ENCODE measurements around the gene ARMC12. TPM values are rescaled to one million over a fixed set of nuclear protein-coding genes. Genes with fewer than 3 reads are reported as not detected.

ARMC12 gene
- total and polyA plus RNA-seq, 2 of the 13 experiments (the other 11 are each of a cell fraction or from before 2014, with no cell fraction given), result 1.3 TPM; not detected in 1

- intact Hi-C loops (cut with micrococcal nuclease; ENCODE audit: unreplicated experiment), result no loop called here
- TF ChIP-seq TEAD2 (CRISPR knock-in tag; IDR thresholded peaks at IDR 0.05) (no peak), ZBTB14 (CRISPR knock-in tag; IDR thresholded peaks at IDR 0.05) (no peak), ZNF543 (CRISPR knock-in tag; IDR thresholded peaks at IDR 0.05) (no peak), ZNF777 (CRISPR knock-in tag; IDR thresholded peaks at IDR 0.05) (no peak), ZNF713 (CRISPR knock-in tag; IDR thresholded peaks at IDR 0.05) (no peak), CTCF (CRISPR knock-in tag; IDR thresholded peaks at IDR 0.05) (no peak), GMEB1 (CRISPR knock-in tag; IDR thresholded peaks at IDR 0.05; ENCODE audit: borderline replicate concordance) (no peak), ELF1 (CRISPR knock-in tag; IDR thresholded peaks at IDR 0.05) (no peak), ZNF672 (CRISPR knock-in tag; IDR thresholded peaks at IDR 0.05) (no peak), ZNF7 (CRISPR knock-in tag; IDR thresholded peaks at IDR 0.05) (no peak), ZBTB39 (CRISPR knock-in tag; IDR thresholded peaks at IDR 0.05) (no peak), ZNF512B (CRISPR knock-in tag; IDR thresholded peaks at IDR 0.05; ENCODE audit: borderline replicate concordance) (no peak), FOXK2 (IDR thresholded peaks at IDR 0.05) (no peak)
- POLR2A ChIA-PET, result interaction anchor here (1.0 kb wide), 1 partner anchor 21 kb away, joined by 3 read pairs; no protein-coding TSS in a partner anchor
- H3K36me3 ChIP-seq (replicated peaks in 1 of 2; ENCODE audit: control insufficient read depth in 1 of 2, insufficient read depth in 2 of 2, low read length in 2 of 2), result no peaks in the 10 kb centered on the region
- no TSS peak for BruUV-seq (replicated peaks)
- CTCF ChIA-PET (ENCODE audit: low intra/inter-chr PET ratio, low total read pairs), result no interaction called here
- in situ Hi-C loops (cut with HindIII; ENCODE audit: extremely low pct_ligation_motif_present, low pct_unique_long_range_greater_than_20kb), result no loop called here
- no peak overlapping the region for H3K4me2 ChIP-seq (ENCODE audit: low read depth, low read length)
- no peak for DNase-seq (ENCODE audit: low spot score)
- H3K4me3 ChIP-seq (replicated peaks in 1 of 3; ENCODE audit: insufficient read depth in 1 of 3, low read depth in 2 of 3, low read length in 3 of 3), result no peak overlapping the region
- H3K4me1 ChIP-seq (ENCODE audit: insufficient read depth, low read length), result no peaks in the 10 kb centered on the region
- no peak overlapping the region for H2AFZ ChIP-seq (ENCODE audit: low read length)
- WGBS (ENCODE audit: low lambda C conversion rate), result 39% methylated on average over 3 of the region's 3 CpGs
- no peaks in the 10 kb centered on the region for H3K27me3 ChIP-seq (ENCODE audit: control insufficient read depth in 1 of 2, insufficient read depth in 2 of 2, low read length in 2 of 2)
- no peak for FAIRE-seq
- H3K27ac ChIP-seq (ENCODE audit: extremely low read length, insufficient read depth, low read length), result no peak overlapping the region
- no peak; the same call in 2 of the 3 replicates for ATAC-seq
- no peaks in the 10 kb centered on the region for H4K20me1 ChIP-seq (ENCODE audit: insufficient read depth, low read length)
- H3K79me2 ChIP-seq (ENCODE audit: insufficient read depth, low read length), result no peaks in the 10 kb centered on the region
- H3K9me3 ChIP-seq (ENCODE audit: low read length), result no peaks in the 10 kb centered on the region
- no peak overlapping the region for H3K9ac ChIP-seq (ENCODE audit: insufficient read depth, low read depth, low read length)
These were observed 38.0 kb upstream of the ARMC12 start for GRCh38 chr6:35698858-35699257.

Measured in HepG2 (cell line).